Calu3 (cell line): Measurements from ENCODE around the gene LPAR3. TPM values are rescaled to one million over a fixed set of nuclear protein-coding genes. Genes with fewer than 3 reads are reported as not detected.

Source experiments
- BruUV-seq: library from RNA; stranded (reverse); fragments of 400-500 nt; replicated peaks from 2 replicates; lab custom pipeline; 2021; lab: Mats Ljungman, UMichigan
- CTCF ChIA-PET: fragments of 300-600 bp; sonication (Branson Sonifier 250); formaldehyde crosslinking; loops from one replicate; lab custom pipeline; 2022; ENCODE audit warnings: antibody characterized with exemption; lab: Charles Lee
- DNase-seq: peaks from one replicate; pipeline ENCODE4 v3.0.0; 2022
- H3K27ac Mint-ChIP-seq: one replicate; pipeline ENCODE4 v1.8.0; 2022; ENCODE audit warnings: mixed read lengths; ENCODE audit not compliant: unreplicated experiment
- H3K27me3 Mint-ChIP-seq: one replicate; pipeline ENCODE4 v1.8.0; 2022; ENCODE audit warnings: mixed read lengths; ENCODE audit not compliant: unreplicated experiment
- H3K36me3 Mint-ChIP-seq: one replicate; pipeline ENCODE4 v1.8.0; 2022; ENCODE audit warnings: mild to moderate bottlenecking, moderate library complexity, mixed read lengths; ENCODE audit not compliant: insufficient read depth, unreplicated experiment
- H3K4me1 Mint-ChIP-seq: one replicate; pipeline ENCODE4 v1.8.0; 2022; ENCODE audit warnings: mild to moderate bottlenecking, low read depth, mixed read lengths; ENCODE audit not compliant: unreplicated experiment
- H3K4me3 Mint-ChIP-seq: one replicate; pipeline ENCODE4 v1.8.0; 2022; ENCODE audit warnings: mild to moderate bottlenecking, low read depth, moderate library complexity, mixed read lengths; ENCODE audit not compliant: unreplicated experiment
- H3K9me3 Mint-ChIP-seq: one replicate; pipeline ENCODE4 v1.8.0; 2022; ENCODE audit warnings: low read depth, mixed read lengths; ENCODE audit not compliant: unreplicated experiment
- CTCF ChIP-seq: fragments of 200-600 bp; IDR thresholded peaks from one replicate; pipeline ENCODE4 v1.8.0; 2022; ENCODE audit warnings: antibody characterized with exemption; ENCODE audit not compliant: unreplicated experiment
- intact Hi-C: fragments of 100-400 bp; cut with micrococcal nuclease; formaldehyde crosslinking; loops from one replicate; pipeline ENCODE4 v1.10.0; 2022; ENCODE audit not compliant: unreplicated experiment
- total RNA-seq: library from RNA; stranded (reverse); gene quantifications from 2 replicates; pipeline ENCODE4 v1.2.3, GENCODE V29; 2022

LPAR3 gene
- total RNA-seq, 1 experiment from 2014 or later: 14.0 TPM

GRCh38 chr1:84823991-84824390 is 69.0 kb downstream of the LPAR3 start:
- BruUV-seq: no TSS peak
- H3K4me3 Mint-ChIP-seq: no peak overlapping the region
- no peaks in the 10 kb centered on the region for H3K4me1 Mint-ChIP-seq
- CTCF ChIA-PET: no interaction called here
- H3K27me3 Mint-ChIP-seq: no peaks in the 10 kb centered on the region
- H3K36me3 Mint-ChIP-seq: no peaks in the 10 kb centered on the region
- no peak for TF ChIP-seq CTCF
- H3K9me3 Mint-ChIP-seq: no peaks in the 10 kb centered on the region
- DNase-seq: no peak
- intact Hi-C loops: no loop called here
- H3K27ac Mint-ChIP-seq: no peak overlapping the region

GRCh38 chr1:84823511-84823910 is 69.5 kb downstream of the LPAR3 start:
- TF ChIP-seq CTCF: no peak
- Mint-ChIP-seq H3K36me3 (no peaks in the 10 kb centered on the region), H3K27ac (no peak overlapping the region), H3K9me3 (no peaks in the 10 kb centered on the region), H3K4me3 (no peak overlapping the region), H3K4me1 (no peaks in the 10 kb centered on the region), H3K27me3 (no peaks in the 10 kb centered on the region)
- BruUV-seq: no TSS peak
- DNase-seq: no peak
- CTCF ChIA-PET: no interaction called here
- intact Hi-C loops: no loop called here

GRCh38 chr1:84810343-84810742 is 82.7 kb downstream of the LPAR3 start:
- Mint-ChIP-seq H3K36me3 (no peaks in the 10 kb centered on the region), H3K9me3 (no peaks in the 10 kb centered on the region), H3K4me1 (no peaks in the 10 kb centered on the region), H3K4me3 (no peak overlapping the region), H3K27ac (no peak overlapping the region), H3K27me3 (no peaks in the 10 kb centered on the region)
- BruUV-seq: no TSS peak
- no peak for DNase-seq
- CTCF ChIA-PET: no interaction called here
- TF ChIP-seq CTCF: no peak
- intact Hi-C loops: no loop called here

- no peaks in the 10 kb centered on the region for H3K27me3 Mint-ChIP-seq
- H3K4me1 Mint-ChIP-seq: no peaks in the 10 kb centered on the region
- H3K36me3 Mint-ChIP-seq: no peaks in the 10 kb centered on the region
- H3K9me3 Mint-ChIP-seq: no peaks in the 10 kb centered on the region
- BruUV-seq: no TSS peak
- TF ChIP-seq CTCF: no peak
- DNase-seq: no peak
- CTCF ChIA-PET: interaction anchor here (0.6 to 0.7 kb wide), 2 partner anchors 136 to 940 kb away, joined by 3 read pairs; no protein-coding TSS in a partner anchor
- intact Hi-C loops: no loop called here
- H3K4me3 Mint-ChIP-seq: no peak overlapping the region
- no peak overlapping the region for H3K27ac Mint-ChIP-seq
Observed at GRCh38 chr1:84809023-84809422, 84.0 kb downstream of the LPAR3 start.
